Stimulated activated CD4-positive, alpha-beta T cell treated with anti-CD3 and anti-CD28 coated beads, Interleukin-2, amount 100 ng/mL, for 24 hours (primary cell): ENCODE results near the gene LGALS9C.
"Not testable (repeated sequence)": the region's sequence is repeated elsewhere in the genome, so short reads cannot be mapped to it uniquely, and the experiment has no call there.

Source experiments
- DNase-seq, 2 donors: peaks; one replicate each; pipeline ENCODE4 v3.0.0-alpha.2; 2020

The LGALS9C gene

DNA sequence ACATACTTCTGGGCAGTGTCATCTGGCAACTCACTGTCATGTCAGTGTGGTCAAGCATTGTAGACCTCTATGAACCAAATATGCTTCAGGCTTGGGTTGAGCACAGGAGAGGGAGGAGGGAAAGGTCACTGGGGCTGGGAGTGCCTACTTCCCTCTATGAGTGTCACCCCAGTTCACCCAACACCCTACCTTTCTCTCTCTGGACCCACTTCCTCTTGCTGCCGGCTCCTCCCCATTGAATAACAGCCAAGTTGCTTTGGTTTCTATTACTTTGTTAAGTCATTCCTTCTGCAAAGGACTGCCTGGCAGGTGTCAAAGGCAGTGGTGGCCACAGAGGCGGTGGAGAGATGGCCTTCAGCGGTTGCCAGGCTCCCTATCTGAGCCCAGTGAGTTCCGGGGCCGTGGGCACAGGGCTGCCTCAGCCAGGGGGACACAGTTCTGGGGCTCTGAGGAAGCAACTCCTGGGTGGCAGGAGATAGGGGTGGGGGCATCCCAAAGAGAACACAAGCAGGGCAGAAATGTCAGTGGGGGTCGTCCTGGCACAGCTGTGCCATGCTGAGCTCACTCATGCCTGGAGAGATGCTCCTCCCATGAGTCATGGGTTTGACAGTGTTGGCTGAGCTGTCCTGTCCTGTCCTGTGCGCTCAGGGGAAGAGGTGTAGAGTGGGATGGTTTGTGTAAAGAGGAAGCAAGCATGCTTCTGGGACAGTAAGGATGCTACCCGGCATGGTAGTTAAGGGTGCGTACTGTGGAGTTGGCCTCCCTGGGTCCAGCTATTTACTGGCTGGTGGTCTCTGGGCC lies at the start of gene LGALS9C:
TSS of gene LGALS9C (plus strand) at position 282 of the 801 bp plus-strand sequence. CDS start at position 348, 66 bp downstream.
- DNase-seq = peak in 1 of 2 donors; percentile 16

- not testable (repeated sequence) for DNase-seq
Observed at GRCh38 chr17:18432206-18432605, 44.4 kb upstream of the LGALS9C start.

DNA sequence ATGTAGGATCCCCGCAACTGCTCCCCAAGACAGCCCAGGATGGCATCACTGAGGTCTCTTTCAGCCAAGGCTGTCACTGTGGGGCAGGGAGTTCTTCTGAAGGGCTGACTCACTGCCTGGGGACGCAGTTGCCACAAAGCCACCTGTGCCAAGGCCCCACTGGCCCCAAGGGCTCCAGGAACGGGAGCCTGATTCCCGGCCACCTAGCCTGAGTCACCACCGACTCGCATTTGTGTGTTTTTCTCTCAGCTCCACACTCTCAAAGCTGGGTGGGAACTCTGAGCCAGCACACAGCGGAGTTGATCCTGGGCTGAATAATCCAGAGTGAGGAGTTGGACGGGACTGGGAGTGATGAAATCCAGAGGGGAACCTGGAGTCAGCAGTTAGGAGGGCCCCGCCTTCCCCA lies 37.1 kb upstream of the LGALS9C start:
- not testable (repeated sequence) for DNase-seq

- peak; percentile 53 to 55 for DNase-seq
Observed at GRCh38 chr17:18442093-18442492, 34.5 kb upstream of the LGALS9C start.

DNA sequence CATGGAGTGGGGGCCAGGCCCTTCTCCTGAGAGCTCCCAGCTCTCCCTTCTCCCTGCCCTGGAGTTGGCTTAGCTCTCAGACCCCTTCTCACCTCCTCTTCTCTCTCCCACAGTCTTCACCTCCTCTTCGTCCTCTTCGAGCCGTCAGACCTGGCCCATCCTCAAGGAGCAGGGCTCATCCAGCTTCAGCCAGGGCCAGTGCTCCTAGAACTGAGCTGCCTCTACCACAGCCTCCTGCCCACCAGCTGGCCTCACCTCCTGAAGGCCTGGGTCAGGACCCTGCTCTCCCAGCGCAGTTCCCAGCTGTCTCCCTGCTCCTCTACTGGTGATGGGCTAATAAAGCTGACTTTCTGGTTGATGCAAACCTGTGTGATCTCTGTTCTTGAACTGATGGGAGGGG lies 34.1 kb upstream of the LGALS9C start:
- DNase-seq = not testable (repeated sequence)

DNA sequence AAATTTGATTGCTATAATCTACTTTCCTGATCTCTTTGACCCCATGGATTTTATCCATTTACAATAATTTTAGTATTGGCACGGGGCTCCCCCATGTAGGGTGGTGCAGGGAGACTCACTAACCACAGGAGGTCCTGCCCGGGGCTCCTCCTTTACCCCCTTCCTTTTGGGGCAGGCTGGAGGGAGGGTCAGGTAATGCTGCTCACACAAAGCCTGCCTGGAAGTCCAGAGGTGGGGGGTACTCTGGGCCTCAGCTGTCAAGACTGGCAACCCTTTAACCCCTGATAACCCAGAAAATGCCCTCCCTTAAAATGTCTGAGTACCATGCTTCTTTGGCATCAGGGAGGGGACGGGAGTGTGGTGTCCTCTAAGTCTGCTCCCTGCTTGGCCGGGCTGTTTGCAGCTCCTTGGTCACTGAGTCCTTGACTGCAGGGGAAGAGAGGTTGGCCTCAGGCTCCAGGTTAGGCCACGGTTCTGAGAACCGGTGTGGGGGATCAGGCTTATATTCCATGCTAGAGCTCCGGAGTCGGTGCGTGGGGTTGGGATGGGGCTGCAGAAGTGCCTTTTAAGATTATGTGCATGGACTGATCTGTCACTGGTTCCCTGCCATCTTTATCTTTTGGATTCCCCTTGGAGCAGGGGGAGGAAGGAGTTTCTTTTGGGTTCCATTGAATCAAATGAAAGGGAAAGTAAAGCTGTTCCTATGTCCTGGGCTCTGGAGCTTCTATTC lies 28.9 kb upstream of the LGALS9C start:
- DNase-seq = not testable (repeated sequence)

DNA sequence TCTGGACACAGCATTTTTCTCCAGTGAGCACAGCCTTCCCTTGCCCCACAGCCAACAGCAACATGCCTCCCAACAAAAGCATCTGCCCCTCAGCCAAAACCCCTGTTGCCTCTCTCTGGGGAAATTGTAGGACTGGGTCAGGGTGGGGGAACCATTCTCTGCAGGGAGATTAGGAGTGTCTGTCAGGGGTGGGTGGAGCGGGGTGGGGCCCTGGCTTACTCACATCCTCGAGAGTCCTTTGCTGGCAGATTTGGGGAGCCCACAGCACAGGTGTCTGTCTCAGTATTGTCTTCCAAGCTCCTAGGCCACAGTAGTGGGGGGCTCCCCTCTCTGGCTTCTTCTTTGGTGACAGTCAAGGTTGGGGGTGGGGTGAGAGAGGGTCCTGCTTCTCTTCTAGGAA lies 28.3 kb upstream of the LGALS9C start:
- DNase-seq = not testable (repeated sequence)

- not testable (repeated sequence) for DNase-seq
Observed at GRCh38 chr17:18449833-18450232, 26.8 kb upstream of the LGALS9C start.

- DNase-seq = not testable (repeated sequence)
Observed at GRCh38 chr17:18450998-18451397, 25.6 kb upstream of the LGALS9C start.

- DNase-seq = not testable (repeated sequence)
Observed at GRCh38 chr17:18451969-18452368, 24.6 kb upstream of the LGALS9C start.

GRCh38 chr17:18459035-18459434 lies 17.6 kb upstream of the LGALS9C start:
- not testable (repeated sequence) for DNase-seq

DNA sequence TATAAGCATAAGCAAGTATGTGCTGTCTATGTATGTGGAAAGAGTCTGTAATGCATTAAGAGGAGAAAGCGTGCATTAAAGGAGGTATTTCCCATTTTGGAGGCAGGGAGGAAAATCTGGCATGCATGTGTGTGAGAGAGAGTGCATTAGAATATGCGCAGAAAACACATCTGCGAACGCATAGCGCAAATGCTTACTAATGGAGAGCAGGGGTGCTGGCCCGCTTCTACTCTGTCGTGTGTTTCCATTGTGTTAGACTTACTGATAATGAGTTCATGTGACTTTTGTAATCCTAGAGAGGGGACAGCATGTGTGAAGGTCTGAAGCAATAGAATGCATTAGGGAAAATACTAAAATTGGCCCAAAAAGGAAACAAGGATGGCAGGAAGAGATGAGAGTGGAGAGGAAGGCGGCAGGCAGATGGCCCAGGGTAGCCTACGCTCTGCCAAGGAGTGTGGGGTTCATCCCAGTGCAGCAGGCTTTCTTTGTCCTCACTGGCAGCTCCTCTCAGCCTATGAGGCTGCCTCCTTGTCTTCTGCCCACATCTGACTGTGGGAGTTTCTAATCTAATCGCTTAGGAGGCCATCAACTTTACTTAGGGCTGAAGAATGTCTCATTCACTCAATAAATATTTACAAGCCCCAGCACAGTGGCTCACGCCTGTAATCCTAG lies 12.6 kb upstream of the LGALS9C start:
- not testable (repeated sequence) for DNase-seq

- not testable (repeated sequence) for DNase-seq
Observed at GRCh38 chr17:18466250-18466983, 10.2 kb upstream of the LGALS9C start.

- not testable (repeated sequence) for DNase-seq
Observed at GRCh38 chr17:18467001-18467400, 9.6 kb upstream of the LGALS9C start.

DNA sequence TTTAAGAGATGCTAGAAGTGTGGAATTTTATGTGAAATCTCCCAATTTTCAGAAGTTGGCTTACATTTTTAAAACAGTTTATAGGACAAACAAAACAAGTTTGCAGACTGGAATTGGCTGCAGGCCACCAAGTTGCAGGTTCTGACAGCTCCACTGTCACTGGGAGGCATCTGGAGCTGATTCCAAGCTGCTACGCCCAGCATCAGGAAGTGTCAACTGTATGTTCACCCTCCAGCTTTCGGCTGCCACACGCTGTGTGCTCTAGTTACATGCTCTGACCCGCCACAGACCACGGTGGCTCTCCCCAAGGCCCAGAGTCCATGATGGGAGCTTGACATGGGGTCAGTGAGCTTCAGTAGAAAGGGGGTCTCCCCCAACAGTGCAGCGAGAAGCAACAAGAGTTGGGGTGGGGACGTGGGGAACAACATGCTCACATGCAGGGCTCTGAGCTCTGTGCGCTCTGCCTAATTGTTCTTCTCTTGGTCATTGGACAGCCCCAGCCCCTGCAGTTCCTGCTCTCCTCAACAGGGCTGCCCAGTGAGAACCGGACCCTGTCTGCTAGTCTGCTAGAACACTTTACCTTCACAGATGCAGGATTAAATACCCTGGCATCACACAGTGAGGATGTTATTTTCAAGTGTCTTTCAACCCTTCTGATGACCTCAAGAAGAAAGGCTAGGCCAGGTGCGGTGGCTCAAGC lies 8.0 kb upstream of the LGALS9C start:
- not testable (repeated sequence) for DNase-seq

DNA sequence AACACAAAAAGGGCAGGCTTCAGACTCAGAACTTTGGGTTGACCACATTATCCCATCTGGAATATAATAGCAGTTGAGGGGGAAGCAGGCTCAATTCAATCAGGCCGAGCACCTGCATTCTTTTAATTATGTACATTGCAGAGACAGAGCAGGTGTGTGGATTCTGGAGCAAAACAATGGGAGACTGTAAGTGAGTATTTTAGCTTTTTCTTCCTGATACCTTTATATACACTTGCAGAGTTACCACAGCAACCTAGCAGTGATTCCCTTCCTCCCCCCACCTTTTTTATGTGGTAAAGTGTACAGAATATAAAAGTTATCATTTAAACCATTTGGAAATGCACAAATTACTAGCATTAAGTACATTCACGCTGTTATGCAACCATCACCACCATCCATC lies 6.8 kb upstream of the LGALS9C start:
- not testable (repeated sequence) for DNase-seq

DNA sequence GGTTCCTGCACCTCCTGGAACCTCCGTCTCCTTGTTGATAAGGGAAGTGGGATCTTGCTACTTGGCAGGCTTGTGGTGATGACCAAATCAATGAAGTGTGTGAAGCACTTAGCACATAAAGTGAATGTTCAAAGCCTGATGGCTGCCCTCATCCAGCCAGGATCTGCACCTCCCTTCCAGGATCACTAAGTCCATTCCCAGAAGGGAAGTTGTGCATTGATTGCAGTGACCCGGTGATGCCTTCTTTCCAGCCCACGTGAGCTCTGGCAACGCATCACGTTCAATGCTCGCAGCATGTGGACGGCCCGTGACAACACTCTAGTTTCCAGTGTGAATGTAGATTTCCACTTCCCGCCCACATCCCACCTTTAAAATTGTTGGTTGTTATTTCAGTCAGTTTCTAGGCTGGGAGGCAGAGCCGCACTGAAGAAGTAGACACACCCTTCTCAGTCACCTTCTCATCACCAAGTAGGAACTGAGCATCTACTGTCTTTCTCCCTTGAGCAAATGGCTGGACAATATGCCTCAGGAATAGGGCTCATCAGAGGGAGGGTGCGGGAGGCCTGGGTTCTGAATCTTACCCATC lies 6.2 kb upstream of the LGALS9C start:
- not testable (repeated sequence) for DNase-seq

DNA sequence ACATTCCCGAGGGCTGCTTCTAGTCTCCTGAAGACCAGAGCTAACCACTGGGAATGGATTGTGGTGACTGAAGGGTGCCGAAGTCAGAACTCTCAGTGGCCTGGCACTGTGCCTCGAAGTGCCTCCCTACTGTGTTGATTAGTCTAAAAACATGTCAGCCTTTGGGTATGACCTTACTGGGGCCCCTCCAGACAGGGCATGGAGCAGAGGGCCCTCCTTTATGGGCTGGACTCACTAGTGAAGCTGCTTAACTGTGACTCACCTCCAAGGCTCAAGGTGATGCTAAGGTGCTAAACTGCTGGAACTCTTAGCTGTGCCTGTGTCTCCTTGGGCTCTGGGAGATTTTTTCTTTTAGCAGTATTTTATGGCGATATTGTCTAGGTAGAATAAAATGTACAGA lies 2.6 kb upstream of the LGALS9C start:
- DNase-seq = not testable (repeated sequence)

GRCh38 chr17:18474754-18475153 lies 1.8 kb upstream of the LGALS9C start:
- not testable (repeated sequence) for DNase-seq

GRCh38 chr17:18477367-18477766 lies 778 bp downstream of the LGALS9C start:
- not testable (repeated sequence) for DNase-seq

GRCh38 chr17:18478362-18478761 lies 1.8 kb downstream of the LGALS9C start:
- DNase-seq = not testable (repeated sequence)
